Umbilical cord (tissue), 2 donors: Measurements from ENCODE around the gene SNAI3. TPM values are rescaled to one million over a fixed set of nuclear protein-coding genes. Genes with fewer than 3 reads are reported as not detected.

ENCODE experiments used
- DNase-seq: peaks from one replicate; pipeline ENCODE4 v3.0.0-alpha.2; 2015; ENCODE audit warnings: low spot score
- total RNA-seq: library from RNA; depleted of rRNA; stranded (reverse); fragments of >200 nt; gene quantifications from one replicate; pipeline ENCODE4 v1.2.3, GENCODE V29; 2014; ENCODE audit warnings: low replicate concordance; ENCODE audit not compliant: insufficient read depth

SNAI3 gene
- total RNA-seq, 1 donor from 2014 or later, result not detected

- DNase-seq, result no peak
Measured at GRCh38 chr16:88691924-88692560, 5.7 kb upstream of the SNAI3 start.

- no peak for DNase-seq
Measured at GRCh38 chr16:88691129-88691813, 5.0 kb upstream of the SNAI3 start.

- DNase-seq, result no peak
Measured at GRCh38 chr16:88690341-88691128, 4.2 kb upstream of the SNAI3 start.

- DNase-seq, result peak; percentile 32
Measured at GRCh38 chr16:88688013-88688778, 1.9 kb upstream of the SNAI3 start.

GRCh38 chr16:88687676-88688012 is 1.3 kb upstream of the SNAI3 start:
- no peak for DNase-seq

- no peak for DNase-seq
Measured at GRCh38 chr16:88687254-88687576, 908 bp upstream of the SNAI3 start.

GRCh38 chr16:88686062-88686438 is 257 bp downstream of the SNAI3 start:
- no peak for DNase-seq

GRCh38 chr16:88685156-88686061 is 898 bp downstream of the SNAI3 start:
- DNase-seq, result no peak

- no peak for DNase-seq
Measured at GRCh38 chr16:88684569-88685155, 1.6 kb downstream of the SNAI3 start.

- no peak for DNase-seq
Measured at GRCh38 chr16:88681709-88682451, 4.4 kb downstream of the SNAI3 start.

- no peak for DNase-seq
Measured at GRCh38 chr16:88681084-88681680, 5.1 kb downstream of the SNAI3 start.

GRCh38 chr16:88680554-88681083 is 5.7 kb downstream of the SNAI3 start:
- DNase-seq, result no peak

GRCh38 chr16:88678224-88678979 is 7.9 kb downstream of the SNAI3 start:
- DNase-seq, result no peak

- no peak for DNase-seq
Measured at GRCh38 chr16:88677721-88678120, 8.6 kb downstream of the SNAI3 start.

- DNase-seq, result no peak
Measured at GRCh38 chr16:88676502-88677242, 9.6 kb downstream of the SNAI3 start.

- no peak for DNase-seq
Measured at GRCh38 chr16:88673716-88674379, 12.5 kb downstream of the SNAI3 start.

- no peak for DNase-seq
Measured at GRCh38 chr16:88672776-88673175, 13.5 kb downstream of the SNAI3 start.
